MM.1S (cell line): ENCODE results near the gene SFMBT2.
"Not testable (repeated sequence)": the region's sequence is repeated elsewhere in the genome, so short reads cannot be mapped to it uniquely, and the experiment has no call there.

Source experiments
- DNase-seq: peaks from one replicate; pipeline ENCODE4 v3.0.0-alpha.2; 2015
- H2AFZ ChIP-seq: fragments of 300-600 bp; sonication (generic); 2 replicates; pipeline ENCODE4 v1.6.0; 2016; ENCODE audit warnings: antibody characterized with exemption, low read length
- H3F3A ChIP-seq: fragments of 300-600 bp; sonication (generic); 2 replicates; pipeline ENCODE4 v1.6.1; 2016; ENCODE audit warnings: mild to moderate bottlenecking, antibody characterized with exemption, low read length, moderate library complexity, mixed read lengths; ENCODE audit not compliant: insufficient read depth
- H3K27ac ChIP-seq: fragments of 300-600 bp; sonication (generic); 2 replicates; pipeline ENCODE4 v1.5.1; 2016; ENCODE audit warnings: mild to moderate bottlenecking, low read length
- H3K27me3 ChIP-seq: fragments of 300-600 bp; sonication (generic); replicated peaks from 2 replicates; pipeline ENCODE4 v1.6.0; 2016; ENCODE audit warnings: low read length; ENCODE audit not compliant: insufficient read depth
- H3K36me3 ChIP-seq: fragments of 300-600 bp; sonication (generic); replicated peaks from 2 replicates; pipeline ENCODE4 v1.6.1; 2016; ENCODE audit warnings: mild to moderate bottlenecking, low read length, mixed read lengths; ENCODE audit not compliant: insufficient read depth
- H3K4me1 ChIP-seq: fragments of 300-600 bp; sonication (generic); 2 replicates; pipeline ENCODE4 v1.6.1; 2016; ENCODE audit warnings: low read length, mixed read lengths
- H3K4me2 ChIP-seq: fragments of 300-600 bp; sonication (generic); 2 replicates; pipeline ENCODE4 v1.6.0; 2016; ENCODE audit warnings: low read depth, low read length
- H3K4me3 ChIP-seq: fragments of 300-600 bp; sonication (generic); 2 replicates; pipeline ENCODE4 v1.5.1; 2016; ENCODE audit warnings: low read length, mixed read lengths
- H3K79me2 ChIP-seq: fragments of 300-600 bp; sonication (generic); 2 replicates; pipeline ENCODE4 v1.6.1; 2016; ENCODE audit warnings: mixed run types, low read length, mixed read lengths
- H3K9ac ChIP-seq: fragments of 300-600 bp; sonication (generic); 2 replicates; pipeline ENCODE4 v1.6.1; 2016; ENCODE audit warnings: low read length, mixed read lengths
- H3K9me2 ChIP-seq: fragments of 300-600 bp; sonication (generic); replicated peaks from 2 replicates; pipeline ENCODE4 v1.6.1; 2016; ENCODE audit warnings: mild to moderate bottlenecking, low read length, mixed read lengths; ENCODE audit not compliant: insufficient read depth
- H3K9me3 ChIP-seq: fragments of 300-600 bp; sonication (generic); replicated peaks from 2 replicates; pipeline ENCODE4 v1.6.1; 2016; ENCODE audit warnings: mild to moderate bottlenecking, low read length, mixed read lengths; ENCODE audit not compliant: insufficient read depth
- H4K20me1 ChIP-seq: fragments of 300-600 bp; sonication (generic); 2 replicates; pipeline ENCODE4 v1.6.1; 2016; ENCODE audit warnings: mild to moderate bottlenecking, low read length, moderate library complexity, mixed read lengths; ENCODE audit not compliant: insufficient read depth
- EZH2 ChIP-seq: fragments of 300-600 bp; sonication (generic); optimal IDR thresholded peaks from 2 replicates; pipeline ENCODE3; 2017; ENCODE audit warnings: low read depth, mild to moderate bottlenecking, antibody characterized with exemption, low read length, mixed read lengths
- EZH2phosphoT487 ChIP-seq: fragments of 300-600 bp; sonication (generic); IDR thresholded peaks from 2 replicates; pipeline ENCODE4 v1.6.1; 2018; ENCODE audit warnings: antibody characterized with exemption, low read length
- TF ChIP-seq, protein P1 (sequence below): fragments of 300-600 bp; sonication (generic); IDR thresholded peaks from 2 replicates; pipeline ENCODE4 v1.5.1; 2016; ENCODE audit warnings: antibody characterized with exemption, low read length, mixed read lengths

The SFMBT2 gene

DNA sequence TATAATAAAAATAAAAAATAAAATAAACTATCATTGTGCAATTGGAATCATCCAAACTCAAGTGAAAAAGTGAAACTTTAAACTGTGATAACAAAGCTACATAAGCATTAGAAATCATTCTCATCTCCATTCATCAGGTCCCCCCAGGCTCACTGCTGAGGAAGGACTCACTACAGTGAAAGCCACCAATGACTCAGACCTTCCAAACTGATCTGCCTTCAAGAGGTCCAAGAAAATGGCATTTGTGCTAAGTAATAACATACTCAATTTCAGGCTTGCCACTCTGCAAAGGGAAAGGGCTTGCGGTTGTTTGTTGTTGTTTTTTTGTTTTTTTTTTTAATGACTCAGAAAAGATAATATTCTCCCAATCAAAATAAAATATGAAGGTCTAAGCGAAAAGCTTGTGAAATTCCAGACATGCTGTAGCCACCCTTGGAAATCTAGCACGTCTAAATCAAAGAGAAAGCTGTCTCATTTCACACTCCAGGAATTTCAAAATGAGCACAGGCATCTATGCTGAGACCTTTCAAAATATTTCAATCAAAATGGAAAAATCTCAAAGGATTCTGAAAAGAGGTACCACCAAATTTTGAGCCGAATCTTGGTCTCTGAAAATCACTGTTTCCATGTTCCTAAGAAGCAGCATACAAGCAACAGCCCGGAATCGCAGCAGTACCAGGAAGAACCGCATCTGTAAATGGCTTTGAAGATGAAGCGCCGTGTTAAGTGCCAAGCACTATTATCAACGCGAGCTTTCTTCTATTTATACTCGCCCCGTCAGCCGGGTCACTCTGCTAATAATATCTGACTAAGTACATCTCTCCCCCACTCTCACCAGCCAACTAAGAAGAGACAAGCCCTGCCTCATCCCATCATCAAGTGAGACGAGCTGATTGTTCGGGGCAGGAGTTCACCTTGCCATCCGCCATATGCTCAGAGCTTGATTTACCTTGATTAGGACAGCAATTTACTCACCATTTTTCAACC is 13.5 kb downstream of the SFMBT2 start:
- Histone ChIP-seq H4K20me1 (peaks cover 67% of the 10 kb centered on the region), H3K9ac (no peak overlapping the region), H3K4me1 (no peaks in the 10 kb centered on the region), H3K9me2 (no peaks in the 10 kb centered on the region), H3K4me3 (no peak overlapping the region), H2AFZ (no peak overlapping the region), H3F3A (no peaks in the 10 kb centered on the region), H3K27ac (no peak overlapping the region), H3K79me2 (peaks cover 96% of the 10 kb centered on the region), H3K4me2 (no peak overlapping the region), H3K27me3 (no peaks in the 10 kb centered on the region), H3K9me3 (no peaks in the 10 kb centered on the region), H3K36me3 (0 out of 2 replicates have a peak, but pooled peaks cover 4% of the 10 kb centered on the region)
- TF ChIP-seq EZH2phosphoT487 = no peak
- TF ChIP-seq, protein P1, sequence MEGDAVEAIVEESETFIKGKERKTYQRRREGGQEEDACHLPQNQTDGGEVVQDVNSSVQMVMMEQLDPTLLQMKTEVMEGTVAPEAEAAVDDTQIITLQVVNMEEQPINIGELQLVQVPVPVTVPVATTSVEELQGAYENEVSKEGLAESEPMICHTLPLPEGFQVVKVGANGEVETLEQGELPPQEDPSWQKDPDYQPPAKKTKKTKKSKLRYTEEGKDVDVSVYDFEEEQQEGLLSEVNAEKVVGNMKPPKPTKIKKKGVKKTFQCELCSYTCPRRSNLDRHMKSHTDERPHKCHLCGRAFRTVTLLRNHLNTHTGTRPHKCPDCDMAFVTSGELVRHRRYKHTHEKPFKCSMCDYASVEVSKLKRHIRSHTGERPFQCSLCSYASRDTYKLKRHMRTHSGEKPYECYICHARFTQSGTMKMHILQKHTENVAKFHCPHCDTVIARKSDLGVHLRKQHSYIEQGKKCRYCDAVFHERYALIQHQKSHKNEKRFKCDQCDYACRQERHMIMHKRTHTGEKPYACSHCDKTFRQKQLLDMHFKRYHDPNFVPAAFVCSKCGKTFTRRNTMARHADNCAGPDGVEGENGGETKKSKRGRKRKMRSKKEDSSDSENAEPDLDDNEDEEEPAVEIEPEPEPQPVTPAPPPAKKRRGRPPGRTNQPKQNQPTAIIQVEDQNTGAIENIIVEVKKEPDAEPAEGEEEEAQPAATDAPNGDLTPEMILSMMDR = no peak
- no peak for TF ChIP-seq EZH2
- no peak for DNase-seq

DNA sequence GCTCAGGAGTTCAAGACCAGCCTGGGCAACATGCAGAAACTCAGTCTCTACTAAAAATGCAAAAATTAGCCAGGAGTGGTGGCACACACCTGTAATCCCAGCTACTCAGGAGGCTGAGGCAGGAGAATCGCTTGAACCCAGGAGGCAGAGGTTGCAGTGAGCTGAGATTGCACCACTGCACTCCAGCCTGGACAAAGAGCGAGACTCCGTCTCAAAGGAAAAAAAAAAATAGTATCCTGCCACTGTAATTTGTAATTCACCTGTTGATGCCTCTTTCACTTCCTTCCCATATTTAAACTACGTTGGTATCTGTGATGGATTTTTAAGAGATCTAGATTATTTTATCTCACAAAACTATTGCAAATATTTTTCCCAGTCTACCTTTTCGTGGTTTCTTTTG is 18.5 kb downstream of the SFMBT2 start:
- Histone ChIP-seq H4K20me1 (peaks cover 50% of the 10 kb centered on the region), H3K79me2 (peaks cover 96% of the 10 kb centered on the region), H3K4me1 (peaks cover 18% of the 10 kb centered on the region)
- DNase-seq, H3K9me3 ChIP-seq, H2AFZ ChIP-seq, H3K4me2 ChIP-seq, H3K4me3 ChIP-seq, H3K27me3 ChIP-seq, H3K9ac ChIP-seq, H3K27ac ChIP-seq, H3K36me3 ChIP-seq, H3K9me2 ChIP-seq, H3F3A ChIP-seq: not testable (repeated sequence)

DNA sequence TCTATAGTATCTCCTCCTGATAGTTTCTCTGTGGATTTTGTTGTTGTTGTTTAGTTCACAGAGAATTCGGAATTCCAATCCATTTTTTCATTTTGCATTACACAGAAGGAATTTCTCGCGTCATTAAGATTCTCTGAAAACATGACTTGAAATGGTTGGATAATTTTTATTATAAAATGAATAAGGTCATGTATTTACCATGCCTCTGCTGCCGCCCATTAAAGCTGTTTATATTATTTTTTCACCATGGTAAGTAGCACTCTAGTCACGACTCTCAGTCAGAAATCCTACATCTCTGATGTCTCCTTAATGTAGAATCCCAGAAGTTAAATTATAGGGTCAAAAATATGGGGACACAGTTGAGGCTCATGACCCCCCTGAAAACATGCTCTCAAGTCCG is 19.1 kb downstream of the SFMBT2 start:
- TF ChIP-seq EZH2 = no peak
- TF ChIP-seq, protein P1 = no peak
- no peak for TF ChIP-seq EZH2phosphoT487
- DNase-seq = no peak
- no peak overlapping the region for H2AFZ ChIP-seq
- H3K36me3 ChIP-seq = peaks cover 4% of the 10 kb centered on the region; the same call in 1 of the 2 replicates
- no peak overlapping the region for H3K4me3 ChIP-seq
- no peaks in the 10 kb centered on the region for H3K9me3 ChIP-seq
- H3K79me2 ChIP-seq = peaks cover 97% of the 10 kb centered on the region
- H3K4me2 ChIP-seq = no peak overlapping the region
- peaks cover 18% of the 10 kb centered on the region for H3K4me1 ChIP-seq
- H3K27ac ChIP-seq = no peak overlapping the region
- H3K9ac ChIP-seq = no peak overlapping the region
- no peaks in the 10 kb centered on the region for H3K27me3 ChIP-seq
- H3F3A ChIP-seq = peaks cover 1% of the 10 kb centered on the region; the same call in 1 of the 2 replicates
- peaks cover 52% of the 10 kb centered on the region for H4K20me1 ChIP-seq
- no peaks in the 10 kb centered on the region for H3K9me2 ChIP-seq

DNA sequence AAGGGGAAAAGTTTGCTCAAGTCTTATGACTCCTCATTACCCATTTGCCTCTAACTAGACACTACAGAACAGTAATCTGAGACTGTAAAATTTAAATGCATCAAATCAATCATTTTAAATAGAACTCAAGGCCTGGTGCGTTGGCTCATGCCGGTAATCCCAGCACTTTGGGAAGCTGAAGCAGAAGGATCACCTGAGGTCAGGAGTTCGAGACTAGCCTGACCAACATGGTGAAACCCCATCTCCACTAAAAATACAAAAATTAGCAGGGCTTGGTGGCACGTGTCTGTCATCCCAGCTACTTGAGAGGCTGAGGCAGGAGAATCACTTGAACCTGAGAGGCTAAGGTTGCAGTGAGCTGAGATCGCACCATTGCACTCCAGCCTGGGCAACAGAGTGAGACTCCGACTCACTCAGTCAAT is 20.1 kb downstream of the SFMBT2 start:
- not testable (repeated sequence) for H3K27ac ChIP-seq, H3K4me3 ChIP-seq, DNase-seq, H3K27me3 ChIP-seq, H3F3A ChIP-seq, H3K4me2 ChIP-seq, H3K9ac ChIP-seq, H3K36me3 ChIP-seq, H2AFZ ChIP-seq, H3K9me3 ChIP-seq, H3K9me2 ChIP-seq
- H3K4me1 ChIP-seq = peaks cover 18% of the 10 kb centered on the region
- peaks cover 57% of the 10 kb centered on the region for H4K20me1 ChIP-seq
- H3K79me2 ChIP-seq = peaks cover 98% of the 10 kb centered on the region
